WTC11 (cell line): ENCODE results near the gene TMEM175.

Experiments used
- CREM ChIP-seq: sonication (generic); formaldehyde crosslinking; IDR thresholded peaks from 2 replicates; pipeline ENCODE4 v1.8.1; 2022; ENCODE audit warnings: mild to moderate bottlenecking, missing genetic modification reagents, moderate library complexity
- CTCF ChIP-seq: fragments of 200-600 bp; IDR thresholded peaks from 2 replicates; pipeline ENCODE4 v1.8.0; 2022; ENCODE audit warnings: antibody characterized with exemption
- E2F1 ChIP-seq: sonication (generic); formaldehyde crosslinking; IDR thresholded peaks from 2 replicates; pipeline ENCODE4 v1.8.0; 2022; ENCODE audit warnings: mild to moderate bottlenecking, missing genetic modification reagents
- ELF4 ChIP-seq: sonication (generic); formaldehyde crosslinking; IDR thresholded peaks from 2 replicates; pipeline ENCODE4 v1.8.1; 2022; ENCODE audit warnings: low read depth, mild to moderate bottlenecking, moderate library complexity, missing genetic modification reagents
- ETV6 ChIP-seq: sonication (generic); formaldehyde crosslinking; IDR thresholded peaks from 2 replicates; pipeline ENCODE4 v1.8.1; 2022; ENCODE audit warnings: mild to moderate bottlenecking, missing genetic modification reagents
- JUN ChIP-seq: sonication (generic); formaldehyde crosslinking; IDR thresholded peaks from 2 replicates; pipeline ENCODE4 v1.8.0; 2023; ENCODE audit warnings: mild to moderate bottlenecking, missing genetic modification reagents
- NR1H2 ChIP-seq: sonication (generic); formaldehyde crosslinking; IDR thresholded peaks from 2 replicates; pipeline ENCODE4 v1.9.0; 2021; ENCODE audit warnings: mild to moderate bottlenecking, moderate library complexity, missing genetic modification reagents
- NR3C1 ChIP-seq: sonication (generic); formaldehyde crosslinking; conservative IDR thresholded peaks from 2 replicates; pipeline ENCODE4 v1.8.1; 2023; ENCODE audit warnings: low read depth, mild to moderate bottlenecking, missing genetic modification reagents
- PRDM15 ChIP-seq: sonication (generic); formaldehyde crosslinking; IDR thresholded peaks from 2 replicates; pipeline ENCODE4 v1.8.0; 2022; ENCODE audit warnings: missing genetic modification reagents
- SMAD3 ChIP-seq: sonication (generic); formaldehyde crosslinking; IDR thresholded peaks from 2 replicates; pipeline ENCODE4 v1.8.0; 2022; ENCODE audit warnings: missing genetic modification reagents, mild to moderate bottlenecking, borderline replicate concordance
- TP53 ChIP-seq: sonication (generic); formaldehyde crosslinking; IDR thresholded peaks from 2 replicates; pipeline ENCODE4 v1.8.1; 2023; ENCODE audit warnings: mild to moderate bottlenecking, missing genetic modification reagents
- ZNF423 ChIP-seq: fragments of 250-450 bp; sonication (Bioruptor Pico); IDR thresholded peaks from 2 replicates; pipeline ENCODE4 v2.1.2; 2022; ENCODE audit warnings: mild to moderate bottlenecking, moderate library complexity
- ZNF671 ChIP-seq: fragments of 250-450 bp; sonication (Bioruptor Pico); IDR thresholded peaks from 2 replicates; pipeline ENCODE4 v1.8.0; 2021; ENCODE audit warnings: mild to moderate bottlenecking
- TF ChIP-seq, protein P1 (sequence below): sonication (generic); formaldehyde crosslinking; IDR thresholded peaks from 2 replicates; pipeline ENCODE4 v1.8.1; 2023; ENCODE audit warnings: mild to moderate bottlenecking, moderate library complexity, missing genetic modification reagents

- TF ChIP-seq NR1H2 (CRISPR knock-in tag) (no peak), CTCF (no peak), ETV6 (CRISPR knock-in tag) (no peak), ZNF423 (CRISPR knock-in tag) (no peak), TP53 (no peak), SMAD3 (CRISPR knock-in tag) (no peak), NR3C1 (no peak), E2F1 (CRISPR knock-in tag) (no peak), ZNF671 (CRISPR knock-in tag) (no peak), ELF4 (CRISPR knock-in tag) (no peak), JUN (CRISPR knock-in tag) (no peak), CREM (no peak), PRDM15 (no peak)
- TF ChIP-seq, protein P1, sequence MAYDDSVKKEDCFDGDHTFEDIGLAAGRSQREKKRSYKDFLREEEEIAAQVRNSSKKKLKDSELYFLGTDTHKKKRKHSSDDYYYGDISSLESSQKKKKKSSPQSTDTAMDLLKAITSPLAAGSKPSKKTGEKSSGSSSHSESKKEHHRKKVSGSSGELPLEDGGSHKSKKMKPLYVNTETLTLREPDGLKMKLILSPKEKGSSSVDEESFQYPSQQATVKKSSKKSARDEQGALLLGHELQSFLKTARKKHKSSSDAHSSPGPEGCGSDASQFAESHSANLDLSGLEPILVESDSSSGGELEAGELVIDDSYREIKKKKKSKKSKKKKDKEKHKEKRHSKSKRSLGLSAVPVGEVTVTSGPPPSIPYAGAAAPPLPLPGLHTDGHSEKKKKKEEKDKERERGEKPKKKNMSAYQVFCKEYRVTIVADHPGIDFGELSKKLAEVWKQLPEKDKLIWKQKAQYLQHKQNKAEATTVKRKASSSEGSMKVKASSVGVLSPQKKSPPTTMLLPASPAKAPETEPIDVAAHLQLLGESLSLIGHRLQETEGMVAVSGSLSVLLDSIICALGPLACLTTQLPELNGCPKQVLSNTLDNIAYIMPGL (CRISPR knock-in tag), result no peak
Measured at GRCh38 chr4:965766-966134, 33.5 kb downstream of the TMEM175 start.
